HepG2 (cell line): Measurements from ENCODE around the gene SIGLEC10. TPM values are rescaled to one million over a fixed set of nuclear protein-coding genes. Genes with fewer than 3 reads are reported as not detected.

Source experiments
- ASH2L ChIP-seq: fragments of 300-600, 200-600 bp; sonication (generic); IDR thresholded peaks from 2 replicates; pipeline ENCODE4 v1.7.0; 2017; ENCODE audit warnings: low read depth, mild to moderate bottlenecking, moderate library complexity, mixed read lengths, low read length; ENCODE audit not compliant: insufficient read length
- DBP ChIP-seq: sonication (generic); formaldehyde crosslinking; IDR thresholded peaks from 2 replicates; pipeline ENCODE4 v1.4.0; 2020; ENCODE audit warnings: missing genetic modification reagents; ENCODE audit errors: not compliant biosample characterization
- GABPA ChIP-seq, 2 experiments: IDR thresholded peaks; 2 replicates each; pipeline ENCODE4 v1.6.1; 2011 to 2016; ENCODE audit warnings: low read depth in 2 of 2, low read length in 1 of 2, missing biosample characterization in 1 of 2, missing genetic modification characterization in 1 of 2
- JARID2 ChIP-seq: sonication (generic); formaldehyde crosslinking; IDR thresholded peaks from 2 replicates; pipeline ENCODE4 v1.8.1; 2023; ENCODE audit warnings: missing genetic modification reagents, inconsistent platforms; ENCODE audit not compliant: insufficient replicate concordance
- KMT2A ChIP-seq: sonication (generic); formaldehyde crosslinking; IDR thresholded peaks from 2 replicates; pipeline ENCODE4 v1.4.0; 2020; ENCODE audit warnings: missing genetic modification reagents
- PAX8 ChIP-seq: sonication (generic); formaldehyde crosslinking; IDR thresholded peaks from 2 replicates; pipeline ENCODE4 v1.8.0; 2022; ENCODE audit warnings: mild to moderate bottlenecking, missing genetic modification reagents, borderline replicate concordance
- RBAK ChIP-seq: sonication (generic); formaldehyde crosslinking; IDR thresholded peaks from 2 replicates; pipeline ENCODE4 v1.5.1; 2020; ENCODE audit warnings: mild to moderate bottlenecking, missing genetic modification reagents
- SSRP1 ChIP-seq: IDR thresholded peaks from 2 replicates; pipeline ENCODE4 v1.6.1; 2016; ENCODE audit warnings: control low read depth
- THRA ChIP-seq: sonication (generic); formaldehyde crosslinking; IDR thresholded peaks from 2 replicates; pipeline ENCODE4 v1.4.0; 2020; ENCODE audit warnings: missing genetic modification reagents, borderline replicate concordance
- TIGD3 ChIP-seq: sonication (generic); formaldehyde crosslinking; IDR thresholded peaks from 2 replicates; pipeline ENCODE4 v1.5.1; 2020; ENCODE audit warnings: mild to moderate bottlenecking, missing genetic modification reagents, borderline replicate concordance
- XRCC5 ChIP-seq: fragments of 200-400 bp; formaldehyde crosslinking; optimal IDR thresholded peaks from 2 replicates; pipeline ENCODE3; 2017; ENCODE audit warnings: mild to moderate bottlenecking, low read length
- ZBTB8A ChIP-seq: sonication (generic); formaldehyde crosslinking; IDR thresholded peaks from 2 replicates; pipeline ENCODE4 v1.4.0; 2020; ENCODE audit warnings: mild to moderate bottlenecking, low read depth, missing genetic modification reagents, borderline replicate concordance
- ZHX2 ChIP-seq, 2 experiments: sonication (generic) in 1 of 2; formaldehyde crosslinking in 1 of 2; IDR thresholded peaks; 2 replicates each; pipeline versions ENCODE4 v1.6.1 to v1.9.0; 2014 to 2022; ENCODE audit warnings: antibody characterized with exemption in 1 of 2, borderline replicate concordance in 1 of 2, inconsistent platforms in 1 of 2, low read depth in 1 of 2, missing genetic modification reagents in 1 of 2
- ZNF24 ChIP-seq: fragments of 450-650 bp; IDR thresholded peaks from 2 replicates; pipeline ENCODE4 v1.6.1; 2017; ENCODE audit warnings: antibody characterized with exemption, mild to moderate bottlenecking
- ZNF253 ChIP-seq: sonication (generic); formaldehyde crosslinking; IDR thresholded peaks from 2 replicates; pipeline ENCODE4 v1.8.0; 2022; ENCODE audit warnings: mild to moderate bottlenecking, missing genetic modification reagents, borderline replicate concordance
- ZNF30 ChIP-seq: sonication (generic); formaldehyde crosslinking; IDR thresholded peaks from 2 replicates; pipeline ENCODE4 v1.5.0; 2020; ENCODE audit warnings: mild to moderate bottlenecking, missing genetic modification reagents
- ZNF619 ChIP-seq: sonication (generic); formaldehyde crosslinking; IDR thresholded peaks from 2 replicates; pipeline ENCODE4 v1.4.0; 2020; ENCODE audit warnings: mild to moderate bottlenecking, missing genetic modification reagents
- ZNF724P ChIP-seq: sonication (generic); formaldehyde crosslinking; IDR thresholded peaks from 2 replicates; pipeline ENCODE4 v1.8.0; 2022; ENCODE audit warnings: missing genetic modification reagents, borderline replicate concordance
- polyA plus RNA-seq, 8 experiments: library from polyadenylated mRNA; depleted of rRNA in 3 of 8; stranded (reverse) in 7 of 8; unstranded in 1 of 8; fragments of >200 nt; fragmentation: Illumina TruSeq in 4 of 8; extraction: Trizol in 4 of 8; gene quantifications; 2 replicates each; pipeline versions ENCODE4 v1.2.1 to v1.2.3, GENCODE V29; 2011 to 2016; ENCODE audit warnings: low read depth in 4 of 8, missing spikeins in 1 of 8, mixed read lengths in 1 of 8; ENCODE audit not compliant: insufficient read depth in 1 of 8
- total RNA-seq, 5 experiments: library from RNA; depleted of rRNA; stranded (reverse); fragments of >200 nt; fragmentation: Illumina TruSeq; extraction: Trizol; gene quantifications; 2 replicates each; pipeline ENCODE4 v1.2.3, GENCODE V29; 2016; ENCODE audit warnings: low read depth in 1 of 5

The SIGLEC10 gene
- total and polyA plus RNA-seq, 2 of the 13 experiments (the other 11 are each of a cell fraction or from before 2014, with no cell fraction given): not detected

GRCh38 chr19:51367565-51368365 is 49.7 kb downstream of the SIGLEC10 start (continued):
- TF ChIP-seq ZHX2 (IDR thresholded peaks at IDR 0.05; ENCODE audit: low read depth) (no peak), ZHX2 (CRISPR knock-in tag; IDR thresholded peaks at IDR 0.05; ENCODE audit: borderline replicate concordance) (no peak; the same call in 1 of the 2 replicates), ASH2L (peak; percentile 44), ZNF253 (CRISPR knock-in tag) (peak; percentile 66; the same call in 1 of the 2 replicates), ZNF30 (no peak; the same call in 1 of the 2 replicates), ZNF724P (CRISPR knock-in tag) (0 out of 2 replicates have a peak, but pooled peaks have one; percentile 21), KMT2A (no peak), TIGD3 (CRISPR knock-in tag) (no peak), PAX8 (CRISPR knock-in tag) (no peak), SSRP1 (CRISPR knock-in tag) (no peak), ZNF619 (CRISPR knock-in tag) (peak; percentile 83; the same call in 1 of the 2 replicates), DBP (no peak), GABPA (IDR thresholded peaks at IDR 0.05; ENCODE audit: low read depth, low read length) (no peak), GABPA (CRISPR knock-in tag; IDR thresholded peaks at IDR 0.05; ENCODE audit: low read depth) (peak; percentile 72), ZNF24 (no peak), RBAK (CRISPR knock-in tag) (no peak), ZBTB8A (CRISPR knock-in tag) (no peak), XRCC5 (peak; percentile 78), JARID2 (CRISPR knock-in tag) (no peak), THRA (CRISPR knock-in tag) (no peak)
